GM18907 (cell line): ENCODE results near the gene UBB.
A peak's percentile ranks its signal among the peaks of the same experiment; 100 is the strongest.

Experiments
- ATAC-seq: cut with Tn5 transposase; IDR thresholded peaks from one replicate; pipeline ENCODE4 v1.9.1; 2021; ENCODE audit warnings: mild to moderate bottlenecking, moderate library complexity; ENCODE audit not compliant: unreplicated experiment

Gene UBB

DNA sequence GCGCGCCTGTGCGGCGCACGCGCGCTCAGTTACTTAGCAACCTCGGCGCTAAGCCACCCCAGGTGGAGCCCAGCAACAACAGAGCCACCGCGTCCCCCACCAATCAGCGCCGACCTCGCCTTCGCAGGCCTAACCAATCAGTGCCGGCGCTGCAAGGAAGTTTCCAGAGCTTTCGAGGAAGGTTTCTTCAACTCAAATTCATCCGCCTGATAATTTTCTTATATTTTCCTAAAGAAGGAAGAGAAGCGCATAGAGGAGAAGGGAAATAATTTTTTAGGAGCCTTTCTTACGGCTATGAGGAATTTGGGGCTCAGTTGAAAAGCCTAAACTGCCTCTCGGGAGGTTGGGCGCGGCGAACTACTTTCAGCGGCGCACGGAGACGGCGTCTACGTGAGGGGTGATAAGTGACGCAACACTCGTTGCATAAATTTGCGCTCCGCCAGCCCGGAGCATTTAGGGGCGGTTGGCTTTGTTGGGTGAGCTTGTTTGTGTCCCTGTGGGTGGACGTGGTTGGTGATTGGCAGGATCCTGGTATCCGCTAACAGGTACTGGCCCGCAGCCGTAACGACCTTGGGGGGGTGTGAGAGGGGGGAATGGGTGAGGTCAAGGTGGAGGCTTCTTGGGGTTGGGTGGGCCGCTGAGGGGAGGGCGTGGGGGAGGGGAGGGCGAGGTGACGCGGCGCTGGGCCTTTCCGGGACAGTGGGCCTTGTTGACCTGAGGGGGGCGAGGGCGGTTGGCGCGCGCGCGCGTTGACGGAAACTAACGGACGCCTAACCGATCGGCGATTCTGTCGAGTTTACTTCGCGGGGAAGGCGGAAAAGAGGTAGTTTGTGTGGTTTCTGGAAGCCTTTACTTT, at the start of gene UBB:
Gene UBB, plus strand, starts transcription at position 452 of the 856 bp plus-strand sequence. CDS start 817 bp downstream, outside the sequence.
- ATAC-seq: peak; percentile 94

DNA sequence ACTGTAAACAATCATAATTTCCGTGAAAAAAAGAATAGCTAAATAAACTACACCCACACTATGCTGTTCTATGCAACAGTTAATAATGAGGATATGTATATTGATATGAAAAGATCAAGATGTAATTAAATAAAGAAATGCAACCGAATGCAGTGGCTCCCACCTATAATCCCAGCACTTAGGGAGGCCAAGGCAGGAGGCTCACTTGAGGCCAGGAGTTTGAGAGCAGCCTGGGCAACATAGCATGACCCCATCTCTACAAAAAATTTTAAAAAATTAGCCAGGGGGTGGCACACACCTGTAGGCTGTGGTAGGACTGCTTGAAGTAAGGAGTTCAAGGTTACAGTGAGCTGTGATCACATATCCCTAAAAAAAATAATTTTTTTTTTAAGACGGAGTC, 42.5 kb upstream of the UBB start:
- no peak for ATAC-seq

GRCh38 chr17:16339402-16339801, 41.5 kb upstream of the UBB start:
- no peak for ATAC-seq

DNA sequence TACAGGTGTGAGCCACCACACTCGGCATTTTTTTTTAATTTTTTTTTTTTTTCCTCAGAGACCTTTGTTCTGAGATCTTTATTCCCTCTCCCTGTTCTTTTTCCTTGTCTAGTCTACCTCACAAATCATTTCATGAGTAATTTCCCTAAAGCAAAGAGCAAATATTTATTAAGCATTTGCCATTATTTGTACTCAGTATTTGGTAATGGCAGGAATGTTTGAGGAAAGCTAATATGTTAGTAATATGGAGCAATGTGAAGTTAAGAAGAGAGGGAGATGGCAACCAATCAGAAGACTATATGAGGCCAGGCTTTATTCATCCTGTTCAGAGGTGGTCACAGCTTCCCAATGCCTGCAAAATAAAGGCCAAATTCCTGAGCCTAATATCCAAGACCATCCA, 40.9 kb upstream of the UBB start:
- ATAC-seq: no peak

- ATAC-seq: no peak
Measured at GRCh38 chr17:16342979-16343378, 37.9 kb upstream of the UBB start.

GRCh38 chr17:16343569-16343968, 37.3 kb upstream of the UBB start:
- no peak for ATAC-seq

- ATAC-seq: no peak
Measured at GRCh38 chr17:16345565-16345964, 35.3 kb upstream of the UBB start.

DNA sequence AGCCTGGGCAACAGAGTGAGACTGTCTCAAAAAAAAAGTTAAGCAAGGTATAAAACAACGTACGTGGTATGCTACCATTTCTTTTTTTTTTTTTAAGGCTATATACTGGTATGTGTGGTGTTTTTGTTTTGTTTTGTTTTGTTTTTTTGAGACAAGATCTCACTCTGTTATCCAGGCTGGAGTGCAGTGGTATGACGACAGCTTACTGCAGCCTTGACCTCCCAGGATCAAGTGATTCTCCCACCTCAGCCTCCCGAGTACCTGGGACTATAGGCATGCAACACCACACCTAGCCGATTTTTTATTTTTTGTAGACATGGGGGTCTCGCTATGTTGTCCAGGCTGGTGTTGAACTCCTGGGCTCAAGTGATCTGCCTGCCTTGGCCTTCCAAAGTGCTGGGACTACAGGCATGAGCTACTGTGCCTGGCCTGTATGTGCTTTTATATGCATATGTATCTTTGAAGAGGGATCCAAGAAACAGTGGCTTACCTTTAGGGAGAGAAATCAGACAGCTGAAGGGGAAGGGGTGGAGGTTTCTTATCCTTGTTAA, 34.1 kb upstream of the UBB start:
- no peak for ATAC-seq

- no peak for ATAC-seq
Measured at GRCh38 chr17:16348586-16348985, 32.3 kb upstream of the UBB start.

- ATAC-seq: no peak
Measured at GRCh38 chr17:16349431-16349830, 31.5 kb upstream of the UBB start.

DNA sequence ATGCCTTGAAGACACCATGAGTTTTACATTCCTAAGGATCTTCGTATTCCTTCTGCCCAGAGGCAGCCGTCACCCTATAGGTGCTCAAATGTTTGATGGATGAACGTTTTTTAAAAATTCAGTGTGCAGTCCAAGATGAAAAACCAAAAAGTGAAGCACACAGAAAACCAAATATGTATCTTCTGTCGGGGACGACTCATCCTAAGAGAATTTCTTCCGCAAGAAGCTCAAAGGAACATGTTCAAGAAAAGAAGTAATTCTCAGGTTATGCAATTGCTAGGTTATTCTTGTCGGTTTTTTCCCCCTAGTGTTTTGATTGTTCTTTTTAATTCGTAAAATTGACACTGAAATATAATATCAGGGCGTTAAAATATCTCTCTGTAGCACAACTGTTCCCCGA, 29.1 kb upstream of the UBB start:
- ATAC-seq: no peak

DNA sequence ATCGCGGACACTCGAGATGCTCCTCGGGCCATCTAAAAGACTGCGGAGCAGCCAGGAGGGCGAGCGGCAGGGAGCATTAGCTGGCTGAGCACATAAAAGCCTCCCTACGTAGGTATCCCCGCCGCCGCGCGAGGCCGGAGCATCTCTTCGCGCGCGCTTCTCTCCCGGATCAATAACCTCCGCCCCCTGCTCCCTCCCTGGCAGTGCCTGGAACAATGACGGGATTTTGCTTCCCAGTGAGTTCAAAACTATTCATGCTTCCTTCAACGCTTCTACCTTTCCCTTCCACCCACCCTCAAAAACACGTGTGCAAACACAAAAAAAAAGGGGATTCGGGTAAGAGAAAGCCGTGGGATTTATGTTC, 28.6 kb upstream of the UBB start:
- no peak for ATAC-seq

- peak; percentile 41 for ATAC-seq
Measured at GRCh38 chr17:16352667-16353316, 28.1 kb upstream of the UBB start.

GRCh38 chr17:16353317-16354174, 27.3 kb upstream of the UBB start, which contains the start of gene CENPV:
CENPV (minus strand) TSS chr17:16353469; CDS start chr17:16353436, 33 bp downstream.
- peak; percentile 63 for ATAC-seq

DNA sequence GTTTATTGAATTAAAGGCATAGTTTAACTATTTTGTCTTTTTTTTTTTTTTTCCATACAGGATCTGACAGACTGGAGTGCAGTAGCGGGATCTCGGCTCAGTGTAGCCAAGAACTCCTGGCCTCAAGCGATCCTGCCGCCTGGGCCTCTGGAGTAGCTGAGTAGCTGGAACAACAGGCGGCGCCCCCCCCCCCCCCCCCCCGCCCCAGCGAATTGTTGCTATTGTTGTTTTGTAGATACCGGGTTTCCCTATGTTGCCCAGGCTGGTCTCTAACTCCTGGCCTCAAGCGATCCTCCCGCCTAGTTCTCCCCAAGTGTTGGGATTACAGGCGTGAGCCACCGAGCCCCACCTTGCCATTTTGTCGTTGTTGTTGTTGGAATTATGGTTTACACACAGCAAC, 26.3 kb upstream of the UBB start:
- ATAC-seq: no peak

- ATAC-seq: no peak
Measured at GRCh38 chr17:16358394-16358793, 22.5 kb upstream of the UBB start.

GRCh38 chr17:16361874-16362273, 19.0 kb upstream of the UBB start:
- no peak for ATAC-seq

DNA sequence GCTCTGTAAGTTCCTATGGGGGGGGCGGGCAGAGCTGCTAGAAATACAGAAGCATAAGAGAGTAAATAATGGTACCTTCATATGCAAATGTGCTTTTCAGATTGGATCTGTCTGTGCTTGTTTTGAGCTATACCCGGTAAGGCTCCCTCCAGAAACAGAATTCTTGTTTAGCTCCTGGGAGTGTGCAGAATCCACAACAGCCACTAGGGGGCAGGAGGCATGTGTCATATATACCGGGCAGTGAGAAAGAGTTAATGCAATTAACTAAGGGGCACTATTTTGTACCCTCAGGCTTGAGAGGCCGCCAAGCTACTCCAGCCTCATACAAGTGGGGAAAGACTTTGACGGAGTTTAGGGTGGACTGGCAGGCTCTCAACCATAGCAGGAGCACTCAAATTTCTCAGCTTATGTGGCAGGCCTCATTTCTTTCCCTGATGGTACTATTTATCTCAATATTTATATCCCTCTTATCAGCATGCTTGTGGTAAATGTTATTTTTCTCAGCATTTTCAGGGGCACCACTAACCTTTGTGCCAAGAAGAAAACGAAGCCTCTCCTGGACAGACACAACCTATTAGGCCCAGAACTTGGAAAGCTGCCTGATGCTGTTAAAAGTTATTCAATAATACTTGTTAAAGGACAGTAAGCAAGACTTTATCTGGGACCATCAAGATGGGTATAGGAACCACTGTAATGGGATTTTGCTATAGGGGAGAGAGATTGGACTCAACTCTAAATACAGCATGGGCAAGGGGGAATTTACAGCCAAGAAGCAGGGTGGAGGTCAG, 16.9 kb upstream of the UBB start:
- ATAC-seq: peak; percentile 89

DNA sequence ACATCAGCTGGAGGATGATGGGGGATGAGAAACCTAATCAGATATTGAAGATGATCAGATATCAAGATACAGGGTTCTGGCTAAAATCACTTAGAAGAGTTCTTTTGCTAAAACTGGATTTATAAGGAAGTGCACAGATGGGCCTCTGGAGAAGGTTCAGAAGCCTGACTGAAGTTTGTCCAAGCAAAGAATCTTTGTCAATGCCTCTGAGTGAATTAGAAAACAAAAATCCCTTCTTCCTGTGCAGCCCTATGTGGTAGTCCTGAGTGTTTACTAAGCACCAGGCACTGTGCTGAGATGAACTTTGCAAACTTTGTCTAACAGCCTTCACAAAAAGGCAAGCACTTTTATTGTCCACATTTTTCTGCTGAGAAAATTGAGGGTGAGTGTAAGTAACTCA, 16.3 kb upstream of the UBB start:
- no peak for ATAC-seq

- no peak for ATAC-seq
Measured at GRCh38 chr17:16371742-16372141, 9.1 kb upstream of the UBB start.
